HG03196 (cell line): ENCODE results near the gene BBX.
"Not testable (repeated sequence)": the region's sequence is repeated elsewhere in the genome, so short reads cannot be mapped to it uniquely, and the experiment has no call there.

Source experiments
- ATAC-seq: cut with Tn5 transposase; IDR thresholded peaks from one replicate; pipeline ENCODE4 v1.9.1; 2021; ENCODE audit not compliant: unreplicated experiment

Gene BBX

GRCh38 chr3:107679921-107680320 lies 157.2 kb downstream of the BBX start:
- no peak for ATAC-seq

GRCh38 chr3:107680698-107681097 lies 157.9 kb downstream of the BBX start:
- no peak for ATAC-seq

GRCh38 chr3:107681396-107681795 lies 158.6 kb downstream of the BBX start:
- ATAC-seq, result no peak

GRCh38 chr3:107682580-107682979 lies 159.8 kb downstream of the BBX start:
- no peak for ATAC-seq

- no peak for ATAC-seq
These were observed 160.7 kb downstream of the BBX start for GRCh38 chr3:107683447-107683846.

GRCh38 chr3:107684431-107684925 lies 161.7 kb downstream of the BBX start:
- no peak for ATAC-seq

GRCh38 chr3:107685383-107685782 lies 162.6 kb downstream of the BBX start:
- ATAC-seq, result no peak

GRCh38 chr3:107687056-107687581 lies 164.4 kb downstream of the BBX start:
- no peak for ATAC-seq

GRCh38 chr3:107689355-107689754 lies 166.6 kb downstream of the BBX start:
- no peak for ATAC-seq

- peak; percentile 71 for ATAC-seq
These were observed 167.9 kb downstream of the BBX start for GRCh38 chr3:107690522-107691138.

GRCh38 chr3:107691984-107692383 lies 169.2 kb downstream of the BBX start:
- not testable (repeated sequence) for ATAC-seq

GRCh38 chr3:107697348-107697747 lies 174.6 kb downstream of the BBX start:
- ATAC-seq, result not testable (repeated sequence)

- not testable (repeated sequence) for ATAC-seq
These were observed 175.1 kb downstream of the BBX start for GRCh38 chr3:107697855-107698254.

- ATAC-seq, result no peak
These were observed 176.9 kb downstream of the BBX start for GRCh38 chr3:107699682-107700081.

GRCh38 chr3:107701299-107701698 lies 178.5 kb downstream of the BBX start:
- no peak for ATAC-seq

- ATAC-seq, result no peak
These were observed 181.7 kb downstream of the BBX start for GRCh38 chr3:107704477-107704876.

GRCh38 chr3:107705046-107705445 lies 182.3 kb downstream of the BBX start:
- ATAC-seq, result no peak

GRCh38 chr3:107710851-107711250 lies 188.1 kb downstream of the BBX start:
- ATAC-seq, result no peak

GRCh38 chr3:107716734-107717133 lies 194.0 kb downstream of the BBX start:
- no peak for ATAC-seq

GRCh38 chr3:107718547-107718946 lies 195.8 kb downstream of the BBX start:
- ATAC-seq, result no peak

GRCh38 chr3:107727102-107727501 lies 204.3 kb downstream of the BBX start:
- no peak for ATAC-seq

- no peak for ATAC-seq
These were observed 206.9 kb downstream of the BBX start for GRCh38 chr3:107729686-107730085.

- ATAC-seq, result no peak
These were observed 211.6 kb downstream of the BBX start for GRCh38 chr3:107734317-107734716.
